Keratinocyte (primary cell): ENCODE measurements around the gene RAB11A. TPM values are rescaled to one million over a fixed set of nuclear protein-coding genes. Genes with fewer than 3 reads are reported as not detected.
A peak's percentile ranks its signal among the peaks of the same experiment; 100 is the strongest.

Source experiments
- DNase-seq: peaks from one replicate; pipeline ENCODE4 v3.0.0-alpha.2; 2011; ENCODE audit warnings: low read depth, missing footprints, low spot score
- FAIRE-seq: peaks from 2 replicates; lab custom pipeline; 2011; peaks lifted over from hg19 to GRCh38; lab: Jason Lieb, UNC
- H2AFZ ChIP-seq: 2 replicates; pipeline ENCODE4 v1.6.0; 2012; ENCODE audit warnings: low read length, control low read depth, inconsistent platforms; ENCODE audit not compliant: control insufficient read depth
- H3K27ac ChIP-seq: 2 replicates; pipeline ENCODE4 v1.5.1; 2011; ENCODE audit warnings: low read length; ENCODE audit not compliant: control insufficient read depth, insufficient read depth
- H3K27me3 ChIP-seq: 3 replicates; pipeline ENCODE4 v1.6.0; 2011; ENCODE audit warnings: low read length; ENCODE audit not compliant: control insufficient read depth, insufficient read depth; ENCODE audit errors: extremely low read depth
- H3K36me3 ChIP-seq, 2 experiments: 2 replicates in 1 of 2; 3 replicates in 1 of 2; pipeline ENCODE4 v1.5.1; 2011; ENCODE audit warnings: low read length in 2 of 2, mild to moderate bottlenecking in 1 of 2; ENCODE audit not compliant: control insufficient read depth in 2 of 2, insufficient read depth in 2 of 2; ENCODE audit errors: extremely low read depth in 1 of 2
- H3K4me1 ChIP-seq: 3 replicates; pipeline ENCODE4 v1.5.1; 2011; ENCODE audit warnings: low read length; ENCODE audit not compliant: control insufficient read depth, insufficient read depth; ENCODE audit errors: extremely low read depth
- H3K4me2 ChIP-seq: 3 replicates; pipeline ENCODE4 v1.6.0; 2011; ENCODE audit warnings: low read depth, low read length; ENCODE audit not compliant: control insufficient read depth, insufficient read depth; ENCODE audit errors: extremely low read depth
- H3K4me3 ChIP-seq, 3 experiments: fragments of 200-600 bp in 1 of 3; sonication (generic) in 1 of 3; 2 replicates in 2 of 3; 3 replicates in 1 of 3; pipeline ENCODE4 v1.5.1; 2011 to 2016; ENCODE audit warnings: low read length in 3 of 3, mild to moderate bottlenecking in 3 of 3, control low read depth in 2 of 3, inconsistent platforms in 1 of 3, low read depth in 1 of 3, mixed read lengths in 1 of 3, mixed run types in 1 of 3, moderate library complexity in 1 of 3; ENCODE audit not compliant: control insufficient read depth in 2 of 3, insufficient read depth in 2 of 3; ENCODE audit errors: extremely low read depth in 1 of 3
- H3K79me2 ChIP-seq: 2 replicates; pipeline ENCODE4 v1.6.0; 2012; ENCODE audit warnings: low read length; ENCODE audit not compliant: control insufficient read depth, insufficient read depth
- H3K9ac ChIP-seq: 3 replicates; pipeline ENCODE4 v1.6.0; 2011; ENCODE audit warnings: low read length; ENCODE audit not compliant: control insufficient read depth, insufficient read depth; ENCODE audit errors: extremely low read depth
- H3K9me1 ChIP-seq: 3 replicates; pipeline ENCODE4 v1.6.0; 2011; ENCODE audit warnings: low read length; ENCODE audit not compliant: control insufficient read depth, insufficient read depth; ENCODE audit errors: extremely low read depth
- H3K9me3 ChIP-seq: 2 replicates; pipeline ENCODE4 v1.5.1; 2012; ENCODE audit warnings: low read depth, low read length; ENCODE audit not compliant: control insufficient read depth
- H4K20me1 ChIP-seq: 3 replicates; pipeline ENCODE4 v1.6.0; 2011; ENCODE audit warnings: low read length; ENCODE audit not compliant: control insufficient read depth, insufficient read depth; ENCODE audit errors: extremely low read depth
- EZH2 ChIP-seq: IDR thresholded peaks from one replicate; pipeline ENCODE4 v1.6.1; 2012; ENCODE audit warnings: inconsistent platforms, mild to moderate bottlenecking, low read length, moderate library complexity
- dilution Hi-C: fragments of 300-500 bp; cut with MboI; formaldehyde crosslinking; loops from one replicate; pipeline ENCODE4 v1.7.0; 2020; ENCODE audit warnings: low sequenced_read_pairs; ENCODE audit not compliant: extremely low pct_ligation_motif_present
- polyA plus RNA-seq, 5 experiments: library from polyadenylated mRNA; depleted of rRNA in 3 of 5; stranded (reverse) in 3 of 5; stranded (forward) in 1 of 5; unstranded in 1 of 5; fragments of >200 nt; gene quantifications; 1 replicate in 1 of 5; 2 replicates in 3 of 5; 3 replicates in 1 of 5; pipeline versions ENCODE4 v1.2.1 to v1.2.3, GENCODE V29; 2011 to 2012; ENCODE audit warnings: missing spikeins in 2 of 5, low read depth in 1 of 5, low replicate concordance in 1 of 5
- TF ChIP-seq, protein P1 (sequence below), 3 experiments: IDR thresholded peaks in 1 of 3; conservative IDR thresholded peaks in 1 of 3; optimal IDR thresholded peaks in 1 of 3; 2 replicates in 2 of 3; 3 replicates in 1 of 3; pipeline versions ENCODE3 to v1.5.1; 2011; ENCODE audit warnings: low read length in 3 of 3, mild to moderate bottlenecking in 3 of 3, moderate library complexity in 2 of 3, control low read depth in 1 of 3, inconsistent platforms in 1 of 3; ENCODE audit not compliant: insufficient read depth in 2 of 3; ENCODE audit errors: extremely low read depth in 1 of 3

Gene RAB11A
- polyA plus RNA-seq, 1 donor (not counting 4 experiments of a cell fraction or from before 2014, with no cell fraction given): 537 TPM

DNA sequence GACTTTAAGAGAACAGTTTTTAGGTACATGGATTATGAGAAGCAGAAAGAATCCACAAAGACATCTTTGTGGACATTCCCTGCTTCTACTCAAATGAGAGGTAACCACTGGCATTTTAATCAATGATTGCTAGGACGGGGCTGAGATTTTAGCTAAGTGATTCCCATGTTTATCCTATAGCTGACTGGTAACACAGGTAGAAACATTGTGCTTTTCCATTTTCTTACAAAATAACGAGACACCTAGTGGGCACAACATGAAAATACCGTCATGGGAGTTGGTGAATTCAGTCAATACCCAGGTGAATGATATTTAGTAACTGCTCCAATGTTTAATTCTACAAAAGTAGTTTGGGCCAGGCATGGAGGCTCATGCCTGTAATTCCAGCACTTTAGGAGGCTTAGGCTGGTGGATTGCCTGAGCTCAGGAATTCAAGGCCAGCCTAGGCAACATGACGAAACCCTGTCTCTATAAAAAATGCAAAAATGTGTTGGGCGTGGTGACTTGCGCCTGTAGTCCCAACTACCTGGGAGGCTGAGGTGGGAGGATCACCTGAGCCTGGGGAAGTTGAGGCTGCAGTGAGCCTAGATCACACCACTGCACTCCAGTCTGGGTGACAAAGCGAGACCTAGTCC, 40.0 kb upstream of the RAB11A start:
- H3K4me2 ChIP-seq: no peak overlapping the region
- no peaks in the 10 kb centered on the region for H3K27me3 ChIP-seq
- H3K4me1 ChIP-seq: peaks cover 12% of the 10 kb centered on the region
- TF ChIP-seq, protein P1, sequence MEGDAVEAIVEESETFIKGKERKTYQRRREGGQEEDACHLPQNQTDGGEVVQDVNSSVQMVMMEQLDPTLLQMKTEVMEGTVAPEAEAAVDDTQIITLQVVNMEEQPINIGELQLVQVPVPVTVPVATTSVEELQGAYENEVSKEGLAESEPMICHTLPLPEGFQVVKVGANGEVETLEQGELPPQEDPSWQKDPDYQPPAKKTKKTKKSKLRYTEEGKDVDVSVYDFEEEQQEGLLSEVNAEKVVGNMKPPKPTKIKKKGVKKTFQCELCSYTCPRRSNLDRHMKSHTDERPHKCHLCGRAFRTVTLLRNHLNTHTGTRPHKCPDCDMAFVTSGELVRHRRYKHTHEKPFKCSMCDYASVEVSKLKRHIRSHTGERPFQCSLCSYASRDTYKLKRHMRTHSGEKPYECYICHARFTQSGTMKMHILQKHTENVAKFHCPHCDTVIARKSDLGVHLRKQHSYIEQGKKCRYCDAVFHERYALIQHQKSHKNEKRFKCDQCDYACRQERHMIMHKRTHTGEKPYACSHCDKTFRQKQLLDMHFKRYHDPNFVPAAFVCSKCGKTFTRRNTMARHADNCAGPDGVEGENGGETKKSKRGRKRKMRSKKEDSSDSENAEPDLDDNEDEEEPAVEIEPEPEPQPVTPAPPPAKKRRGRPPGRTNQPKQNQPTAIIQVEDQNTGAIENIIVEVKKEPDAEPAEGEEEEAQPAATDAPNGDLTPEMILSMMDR (optimal IDR thresholded peaks at IDR 0.05 in 1 of 3, IDR thresholded peaks at IDR 0.05 in 1 of 3, conservative IDR thresholded peaks at IDR 0.05 in 1 of 3; ENCODE audit: extremely low read depth in 1 of 3, insufficient read depth in 2 of 3, low read length in 3 of 3): peak in 2 of 3 experiments; percentile 28 to 55
- no peak for TF ChIP-seq EZH2
- no peak overlapping the region for H3K9ac ChIP-seq
- no peak overlapping the region for H3K4me3 ChIP-seq
- no peaks in the 10 kb centered on the region for H3K36me3 ChIP-seq
- FAIRE-seq: no peak
- no peaks in the 10 kb centered on the region for H3K9me1 ChIP-seq
- H3K79me2 ChIP-seq: no peaks in the 10 kb centered on the region
- no peak for DNase-seq
- no peak overlapping the region for H2AFZ ChIP-seq
- no peak overlapping the region for H3K27ac ChIP-seq
- dilution Hi-C loops: no loop called here
- no peaks in the 10 kb centered on the region for H4K20me1 ChIP-seq
- H3K9me3 ChIP-seq: no peaks in the 10 kb centered on the region

DNA sequence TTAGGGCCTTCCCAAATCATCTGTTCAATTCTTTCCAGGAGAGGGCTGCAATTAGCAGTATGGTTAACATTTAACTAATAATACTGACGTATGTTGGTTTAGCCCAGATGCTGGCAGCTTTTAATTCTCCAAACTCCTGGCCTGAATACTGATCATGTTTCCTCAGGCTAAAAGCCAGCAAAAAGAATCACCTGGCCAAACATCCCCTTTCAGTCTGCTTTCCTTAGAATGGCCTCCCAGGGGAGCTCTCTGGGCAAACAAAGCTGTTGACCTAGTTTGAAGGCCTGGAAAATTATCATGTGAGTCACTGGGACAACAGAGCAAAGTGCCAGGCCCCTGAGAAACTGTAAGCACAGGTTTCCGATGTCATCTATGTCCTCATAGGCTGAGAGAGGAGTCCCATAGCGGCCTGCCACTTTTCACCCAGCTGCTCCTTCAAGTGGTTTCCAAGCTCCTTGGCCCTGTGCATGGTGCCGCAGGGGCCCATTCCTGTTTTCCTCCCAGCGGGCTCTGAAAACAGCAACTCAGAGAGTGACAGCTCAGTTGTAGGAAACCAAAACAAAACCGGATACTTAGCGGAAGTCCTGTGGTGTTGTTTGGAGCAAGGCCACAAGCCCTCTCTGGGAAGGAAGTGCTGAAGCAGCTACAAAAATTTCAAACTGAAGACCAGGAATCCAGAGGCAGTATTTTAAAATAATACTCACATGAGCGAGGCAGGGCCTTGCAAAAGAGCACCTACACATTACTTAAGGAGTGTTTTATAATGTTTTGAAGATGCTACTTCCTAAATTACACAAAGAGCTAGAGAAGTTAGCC, 36.5 kb upstream of the RAB11A start:
- peak overlapping the region; percentile 70 for H3K4me2 ChIP-seq
- peak overlapping the region; percentile 33 for H3K27ac ChIP-seq
- no peaks in the 10 kb centered on the region for H3K79me2 ChIP-seq
- no peaks in the 10 kb centered on the region for H4K20me1 ChIP-seq
- FAIRE-seq: peak; percentile 61
- TF ChIP-seq, protein P1 (optimal IDR thresholded peaks at IDR 0.05 in 1 of 3, IDR thresholded peaks at IDR 0.05 in 1 of 3, conservative IDR thresholded peaks at IDR 0.05 in 1 of 3; ENCODE audit: extremely low read depth in 1 of 3, insufficient read depth in 2 of 3, low read length in 3 of 3): peak in 2 of 3 experiments; percentile 18 to 27
- no peak for TF ChIP-seq EZH2
- peak overlapping the region in 1 of 3 experiments; percentile 43 for H3K4me3 ChIP-seq
- no peaks in the 10 kb centered on the region for H3K9me1 ChIP-seq
- dilution Hi-C loops: no loop called here
- H3K4me1 ChIP-seq: peaks cover 12% of the 10 kb centered on the region
- H3K27me3 ChIP-seq: no peaks in the 10 kb centered on the region
- peak overlapping the region; percentile 35 for H3K9ac ChIP-seq
- H3K36me3 ChIP-seq: no peaks in the 10 kb centered on the region
- peak overlapping the region; percentile 90 for H2AFZ ChIP-seq
- no peaks in the 10 kb centered on the region for H3K9me3 ChIP-seq
- no peak for DNase-seq
